ENCODE results near the gene RASSF4. TPM values are rescaled to one million over a fixed set of nuclear protein-coding genes. Genes with fewer than 3 reads are reported as not detected.

The RASSF4 gene
- total and polyA plus RNA-seq, 4 donors, result 8.2 to 26.9 (median 12.4) TPM

GRCh38 chr10:44993922-44994751 lies 34.5 kb downstream of the RASSF4 start:
- TF ChIP-seq GABPA (IDR thresholded peaks at IDR 0.05 in 1 of 2, conservative IDR thresholded peaks at IDR 0.05 in 1 of 2) (no peak), NR2F2 (IDR thresholded peaks at IDR 0.05) (peak; percentile 9), RAD21 (IDR thresholded peaks at IDR 0.05) (no peak)
- TF ChIP-seq, protein P1, sequence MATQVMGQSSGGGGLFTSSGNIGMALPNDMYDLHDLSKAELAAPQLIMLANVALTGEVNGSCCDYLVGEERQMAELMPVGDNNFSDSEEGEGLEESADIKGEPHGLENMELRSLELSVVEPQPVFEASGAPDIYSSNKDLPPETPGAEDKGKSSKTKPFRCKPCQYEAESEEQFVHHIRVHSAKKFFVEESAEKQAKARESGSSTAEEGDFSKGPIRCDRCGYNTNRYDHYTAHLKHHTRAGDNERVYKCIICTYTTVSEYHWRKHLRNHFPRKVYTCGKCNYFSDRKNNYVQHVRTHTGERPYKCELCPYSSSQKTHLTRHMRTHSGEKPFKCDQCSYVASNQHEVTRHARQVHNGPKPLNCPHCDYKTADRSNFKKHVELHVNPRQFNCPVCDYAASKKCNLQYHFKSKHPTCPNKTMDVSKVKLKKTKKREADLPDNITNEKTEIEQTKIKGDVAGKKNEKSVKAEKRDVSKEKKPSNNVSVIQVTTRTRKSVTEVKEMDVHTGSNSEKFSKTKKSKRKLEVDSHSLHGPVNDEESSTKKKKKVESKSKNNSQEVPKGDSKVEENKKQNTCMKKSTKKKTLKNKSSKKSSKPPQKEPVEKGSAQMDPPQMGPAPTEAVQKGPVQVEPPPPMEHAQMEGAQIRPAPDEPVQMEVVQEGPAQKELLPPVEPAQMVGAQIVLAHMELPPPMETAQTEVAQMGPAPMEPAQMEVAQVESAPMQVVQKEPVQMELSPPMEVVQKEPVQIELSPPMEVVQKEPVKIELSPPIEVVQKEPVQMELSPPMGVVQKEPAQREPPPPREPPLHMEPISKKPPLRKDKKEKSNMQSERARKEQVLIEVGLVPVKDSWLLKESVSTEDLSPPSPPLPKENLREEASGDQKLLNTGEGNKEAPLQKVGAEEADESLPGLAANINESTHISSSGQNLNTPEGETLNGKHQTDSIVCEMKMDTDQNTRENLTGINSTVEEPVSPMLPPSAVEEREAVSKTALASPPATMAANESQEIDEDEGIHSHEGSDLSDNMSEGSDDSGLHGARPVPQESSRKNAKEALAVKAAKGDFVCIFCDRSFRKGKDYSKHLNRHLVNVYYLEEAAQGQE (IDR thresholded peaks at IDR 0.05), result no peak
- H3K36me3 ChIP-seq (ENCODE audit: control insufficient read depth in 4 of 4, insufficient read depth in 3 of 4, low read depth in 1 of 4, low read length in 3 of 4), result no peaks in the 10 kb centered on the region
- H3K9me3 ChIP-seq (ENCODE audit: control insufficient read depth in 4 of 4, low read length in 3 of 4), result no peaks in the 10 kb centered on the region
- H3K9ac ChIP-seq (ENCODE audit: low read depth in 1 of 2, low read length in 2 of 2), result no peak overlapping the region
- peaks cover 54 to 90% (median 67%) of the 10 kb centered on the region in 4 donors for H3K4me1 ChIP-seq (ENCODE audit: control insufficient read depth in 4 of 4, insufficient read depth in 4 of 4, low read length in 3 of 4)
- no peak overlapping the region for H3K4me3 ChIP-seq (ENCODE audit: low read depth in 1 of 3, low read length in 3 of 3)
- WGBS, result 89% methylated on average over 11 of the region's 11 CpGs
- no peaks in the 10 kb centered on the region for H3K27me3 ChIP-seq (ENCODE audit: control insufficient read depth in 4 of 4, insufficient read depth in 4 of 4, low read length in 3 of 4)
- peak overlapping the region in 1 of 2 donors; percentile 65 for H3K27ac ChIP-seq (ENCODE audit: low read depth in 1 of 2, low read length in 2 of 2)
- no peak for DNase-seq (ENCODE audit: low spot score)

GRCh38 chr10:44994752-44995530 lies 35.3 kb downstream of the RASSF4 start:
- WGBS, result 73% methylated on average over 9 of the region's 9 CpGs
- DNase-seq (ENCODE audit: low spot score), result no peak
- no peak for TF ChIP-seq JUND (IDR thresholded peaks at IDR 0.05)
- TF ChIP-seq EGR1 (IDR thresholded peaks at IDR 0.05; ENCODE audit: low read depth in 2 of 2), result no peak
- TF ChIP-seq NR2F2 (IDR thresholded peaks at IDR 0.05), result no peak
- no peak for TF ChIP-seq MAX (IDR thresholded peaks at IDR 0.05)
- no peak for TF ChIP-seq HNF4A (conservative IDR thresholded peaks at IDR 0.05)
- TF ChIP-seq, protein P1 (IDR thresholded peaks at IDR 0.05), result no peak
- Histone ChIP-seq H3K4me3 (ENCODE audit: low read depth in 1 of 3, low read length in 3 of 3) (no peak overlapping the region), H3K9ac (ENCODE audit: low read depth in 1 of 2, low read length in 2 of 2) (peak overlapping the region in 1 of 2 donors; percentile 29), H3K4me1 (ENCODE audit: control insufficient read depth in 4 of 4, insufficient read depth in 4 of 4, low read length in 3 of 4) (peaks cover 46 to 91% (median 70%) of the 10 kb centered on the region in 4 donors), H3K27ac (ENCODE audit: low read depth in 1 of 2, low read length in 2 of 2) (peak overlapping the region; percentile 65 to 94), H3K36me3 (ENCODE audit: control insufficient read depth in 4 of 4, insufficient read depth in 3 of 4, low read depth in 1 of 4, low read length in 3 of 4) (no peaks in the 10 kb centered on the region), H3K27me3 (ENCODE audit: control insufficient read depth in 4 of 4, insufficient read depth in 4 of 4, low read length in 3 of 4) (no peaks in the 10 kb centered on the region), H3K9me3 (ENCODE audit: control insufficient read depth in 4 of 4, low read length in 3 of 4) (no peaks in the 10 kb centered on the region)
